Neural cell (in vitro differentiated cells): ENCODE results near the gene COL27A1.

Source experiments
- CTCF ChIP-seq: fragments of 450-650 bp; IDR thresholded peaks from 2 replicates; pipeline ENCODE4 v1.5.1; 2014; ENCODE audit warnings: antibody characterized with exemption, mild to moderate bottlenecking, moderate library complexity; ENCODE audit not compliant: poor library complexity, severe bottlenecking
- EZH2 ChIP-seq: fragments of 200-600, 300-800 bp; shearing (Covaris generic), sonication (generic); IDR thresholded peaks from 2 replicates; pipeline ENCODE4 v1.6.1; 2014; ENCODE audit warnings: antibody characterized with exemption, low read length, borderline replicate concordance, mild to moderate bottlenecking; ENCODE audit not compliant: insufficient read depth, poor library complexity, severe bottlenecking
- POLR2AphosphoS5 ChIP-seq: IDR thresholded peaks from 2 replicates; pipeline ENCODE4 v1.6.1; 2012
- RAD21 ChIP-seq: fragments of 450-650 bp; conservative IDR thresholded peaks from 2 replicates; pipeline ENCODE4 v1.6.1; 2014; ENCODE audit warnings: antibody characterized with exemption, mild to moderate bottlenecking, moderate library complexity
- SMC3 ChIP-seq: fragments of 450-650 bp; conservative IDR thresholded peaks from 2 replicates; pipeline ENCODE4 v1.6.1; 2014; ENCODE audit warnings: antibody characterized with exemption, mild to moderate bottlenecking, moderate library complexity; ENCODE audit not compliant: poor library complexity
- TF ChIP-seq, protein P1 (sequence below): IDR thresholded peaks from 2 replicates; pipeline ENCODE4 v1.6.1; 2012; ENCODE audit warnings: borderline replicate concordance

GRCh38 chr9:114344188-114344566 lies 188.8 kb downstream of the COL27A1 start:
- TF ChIP-seq CTCF, result no peak
- no peak for TF ChIP-seq EZH2
- no peak for TF ChIP-seq RAD21
- TF ChIP-seq POLR2AphosphoS5, result no peak
- TF ChIP-seq, protein P1, sequence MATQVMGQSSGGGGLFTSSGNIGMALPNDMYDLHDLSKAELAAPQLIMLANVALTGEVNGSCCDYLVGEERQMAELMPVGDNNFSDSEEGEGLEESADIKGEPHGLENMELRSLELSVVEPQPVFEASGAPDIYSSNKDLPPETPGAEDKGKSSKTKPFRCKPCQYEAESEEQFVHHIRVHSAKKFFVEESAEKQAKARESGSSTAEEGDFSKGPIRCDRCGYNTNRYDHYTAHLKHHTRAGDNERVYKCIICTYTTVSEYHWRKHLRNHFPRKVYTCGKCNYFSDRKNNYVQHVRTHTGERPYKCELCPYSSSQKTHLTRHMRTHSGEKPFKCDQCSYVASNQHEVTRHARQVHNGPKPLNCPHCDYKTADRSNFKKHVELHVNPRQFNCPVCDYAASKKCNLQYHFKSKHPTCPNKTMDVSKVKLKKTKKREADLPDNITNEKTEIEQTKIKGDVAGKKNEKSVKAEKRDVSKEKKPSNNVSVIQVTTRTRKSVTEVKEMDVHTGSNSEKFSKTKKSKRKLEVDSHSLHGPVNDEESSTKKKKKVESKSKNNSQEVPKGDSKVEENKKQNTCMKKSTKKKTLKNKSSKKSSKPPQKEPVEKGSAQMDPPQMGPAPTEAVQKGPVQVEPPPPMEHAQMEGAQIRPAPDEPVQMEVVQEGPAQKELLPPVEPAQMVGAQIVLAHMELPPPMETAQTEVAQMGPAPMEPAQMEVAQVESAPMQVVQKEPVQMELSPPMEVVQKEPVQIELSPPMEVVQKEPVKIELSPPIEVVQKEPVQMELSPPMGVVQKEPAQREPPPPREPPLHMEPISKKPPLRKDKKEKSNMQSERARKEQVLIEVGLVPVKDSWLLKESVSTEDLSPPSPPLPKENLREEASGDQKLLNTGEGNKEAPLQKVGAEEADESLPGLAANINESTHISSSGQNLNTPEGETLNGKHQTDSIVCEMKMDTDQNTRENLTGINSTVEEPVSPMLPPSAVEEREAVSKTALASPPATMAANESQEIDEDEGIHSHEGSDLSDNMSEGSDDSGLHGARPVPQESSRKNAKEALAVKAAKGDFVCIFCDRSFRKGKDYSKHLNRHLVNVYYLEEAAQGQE, result no peak
- no peak for TF ChIP-seq SMC3
